Activated CD4-positive, alpha-beta T cell treated with anti-CD3 and anti-CD28 coated beads for 36 hours (primary cell): ENCODE measurements around the gene CHCHD6. TPM values are rescaled to one million over a fixed set of nuclear protein-coding genes. Genes with fewer than 3 reads are reported as not detected.

Experiments used
- ATAC-seq: fragments of 200-7000 bp; cut with Tn5 transposase; one replicate; pipeline ENCODE4 v1.10.0; 2021; ENCODE audit warnings: mild to moderate bottlenecking, moderate library complexity
- CTCF ChIA-PET: fragments of 350-600 bp; sonication (Branson Sonifier 250); formaldehyde crosslinking; loops from one replicate; lab custom pipeline; 2021; ENCODE audit warnings: antibody characterized with exemption; lab: Charles Lee
- POLR2A ChIA-PET: fragments of 350-600 bp; sonication (Branson Sonifier 250); formaldehyde crosslinking; loops from one replicate; lab custom pipeline; 2021; ENCODE audit warnings: antibody characterized with exemption, inconsistent platforms; lab: Charles Lee
- DNase-seq: peaks from one replicate; pipeline ENCODE4 v3.0.0-alpha.2; 2020
- H3K27ac Mint-ChIP-seq: one replicate; pipeline ENCODE4 v1.8.0; 2021; ENCODE audit warnings: mixed read lengths
- H3K27me3 Mint-ChIP-seq: one replicate; pipeline ENCODE4 v1.8.0; 2021; ENCODE audit warnings: mixed read lengths
- H3K36me3 Mint-ChIP-seq: one replicate; pipeline ENCODE4 v1.8.0; 2021; ENCODE audit warnings: low read depth, mixed read lengths
- H3K4me1 Mint-ChIP-seq: one replicate; pipeline ENCODE4 v1.8.0; 2021; ENCODE audit warnings: mixed read lengths
- H3K4me3 Mint-ChIP-seq: one replicate; pipeline ENCODE4 v1.8.0; 2021; ENCODE audit warnings: mild to moderate bottlenecking, moderate library complexity, mixed read lengths
- H3K9me3 Mint-ChIP-seq: one replicate; pipeline ENCODE4 v1.8.0; 2021; ENCODE audit warnings: low read depth, mixed read lengths
- intact Hi-C, 2 experiments: fragments of 100-400 bp; cut with DNase I in 1 of 2; cut with micrococcal nuclease in 1 of 2; formaldehyde crosslinking; loops; one replicate each; pipeline versions ENCODE4 v1.14.2 to v1.15.1; 2022 to 2024; cut with DNase I, micrococcal nuclease
- total RNA-seq, 2 experiments: library from RNA; stranded (reverse); gene quantifications; one replicate each; pipeline ENCODE4 v1.2.3, GENCODE V29; 2021

The CHCHD6 gene
- total RNA-seq, 2 experiments from 2014 or later, result 17.1 to 17.7 TPM

DNA sequence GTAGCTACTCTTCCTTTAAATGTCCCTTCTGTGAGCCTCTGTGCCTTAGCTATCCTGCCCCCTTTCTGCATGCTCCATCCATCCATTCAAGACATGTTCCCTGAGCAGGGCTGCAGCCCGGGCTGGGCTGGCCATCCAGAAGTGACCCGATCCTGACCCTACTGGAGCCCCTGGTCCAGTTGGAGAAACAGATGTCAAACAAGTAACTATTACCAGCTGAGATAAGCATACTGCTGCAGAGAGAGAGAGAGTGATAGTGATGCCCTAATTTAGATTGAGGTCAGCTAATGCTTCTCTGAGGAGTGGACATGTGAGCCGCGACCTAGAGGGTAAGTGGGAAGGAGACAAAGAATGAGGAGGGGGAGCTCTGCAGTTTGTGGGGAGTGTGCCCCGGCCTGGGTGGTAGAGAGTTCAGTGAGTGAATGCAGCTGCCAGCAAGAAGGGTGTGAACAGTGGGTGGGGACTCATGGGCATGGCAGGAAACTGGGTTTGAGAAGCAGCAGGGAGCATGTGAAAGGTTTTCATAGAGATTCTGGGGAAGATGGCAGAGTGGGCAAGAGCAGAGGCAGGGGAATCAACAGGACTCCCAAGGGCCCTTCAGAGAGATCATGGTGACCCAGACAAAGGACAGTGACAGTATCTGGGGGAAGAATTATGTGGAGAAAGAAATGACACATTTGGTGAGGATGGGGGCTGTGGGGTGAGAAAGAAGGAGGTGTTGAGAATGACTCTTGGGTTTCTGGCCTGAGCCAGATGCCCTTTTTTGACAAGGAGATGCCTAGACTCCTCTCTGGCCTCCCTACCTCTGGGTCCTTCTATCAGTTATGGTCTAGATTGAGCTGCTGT lies 44.9 kb downstream of the CHCHD6 start:
- no peaks in the 10 kb centered on the region for H3K27me3 Mint-ChIP-seq
- no peaks in the 10 kb centered on the region for H3K36me3 Mint-ChIP-seq
- ATAC-seq (no peak), DNase-seq (no peak)
- ChIA-PET CTCF (interaction anchor here (0.6 kb wide), 1 partner anchor 43 kb away, joined by 3 read pairs; no protein-coding TSS in a partner anchor), POLR2A (no interaction called here)
- no peaks in the 10 kb centered on the region for H3K4me1 Mint-ChIP-seq
- no peak overlapping the region for H3K4me3 Mint-ChIP-seq
- H3K27ac Mint-ChIP-seq, result no peak overlapping the region
- H3K9me3 Mint-ChIP-seq, result no peaks in the 10 kb centered on the region
- intact Hi-C loops, result no loop called here

DNA sequence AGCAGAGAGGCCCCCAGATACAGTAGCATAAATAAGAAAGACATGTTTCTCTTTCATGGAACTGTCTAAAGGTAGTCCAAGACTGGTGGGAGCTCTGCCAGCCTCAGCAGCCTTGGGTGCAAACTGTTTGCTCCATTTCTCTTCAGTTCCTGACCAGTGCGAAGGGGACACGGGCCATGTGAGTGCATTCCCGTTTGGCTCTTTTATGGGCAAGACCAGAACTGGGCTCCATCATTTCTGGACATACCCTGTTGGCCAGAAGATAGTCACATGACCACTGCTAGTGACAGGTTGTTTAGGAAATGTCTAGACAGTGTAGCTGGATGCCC lies 45.5 kb downstream of the CHCHD6 start:
- no peak overlapping the region for H3K27ac Mint-ChIP-seq
- no peak for DNase-seq
- intact Hi-C loops, result no loop called here
- H3K4me1 Mint-ChIP-seq, result no peaks in the 10 kb centered on the region
- ChIA-PET CTCF (no interaction called here), POLR2A (no interaction called here)
- no peaks in the 10 kb centered on the region for H3K27me3 Mint-ChIP-seq
- H3K36me3 Mint-ChIP-seq, result no peaks in the 10 kb centered on the region
- no peak for ATAC-seq
- H3K9me3 Mint-ChIP-seq, result no peaks in the 10 kb centered on the region
- no peak overlapping the region for H3K4me3 Mint-ChIP-seq

DNA sequence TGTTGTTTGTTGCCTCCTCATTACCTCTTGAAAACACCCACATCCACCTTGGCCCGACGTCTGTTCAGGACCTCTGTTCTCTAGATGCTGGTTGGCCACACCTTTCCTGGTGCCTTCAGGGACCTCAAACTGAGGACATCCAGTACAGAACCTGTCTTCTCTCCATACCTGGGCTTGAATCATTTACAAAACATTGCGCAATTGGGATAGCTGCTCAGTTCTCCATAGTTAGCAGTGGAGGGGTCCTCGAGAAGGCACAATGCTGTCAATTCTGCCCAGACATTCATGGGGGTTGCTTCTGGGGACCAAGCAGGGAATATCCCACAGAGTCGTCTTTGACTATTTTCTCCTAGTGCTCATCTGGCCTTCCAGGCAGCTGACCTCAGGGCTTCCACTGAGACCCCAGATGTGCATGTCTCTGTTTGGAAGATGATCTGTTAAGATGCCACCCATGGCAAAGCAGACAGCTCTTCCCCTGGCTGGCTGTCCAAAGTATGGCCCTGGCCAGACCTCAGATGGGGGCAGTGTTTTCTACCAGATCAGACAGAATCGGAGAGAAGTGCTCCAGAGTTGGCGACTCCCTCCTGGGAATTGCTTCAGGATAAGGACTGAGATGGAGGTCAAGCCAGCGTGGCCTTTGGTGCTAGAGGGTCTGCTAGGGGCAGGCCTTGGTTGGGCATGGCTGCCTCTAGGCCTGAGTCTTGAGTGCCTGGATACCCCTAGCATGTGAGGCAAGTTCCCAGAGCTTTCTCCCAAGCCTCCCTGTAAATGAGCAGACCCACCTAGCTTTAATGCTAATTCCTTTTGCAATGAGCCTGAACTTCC lies 46.1 kb downstream of the CHCHD6 start:
- no peak for DNase-seq
- no peak overlapping the region for H3K27ac Mint-ChIP-seq
- H3K4me3 Mint-ChIP-seq, result no peak overlapping the region

DNA sequence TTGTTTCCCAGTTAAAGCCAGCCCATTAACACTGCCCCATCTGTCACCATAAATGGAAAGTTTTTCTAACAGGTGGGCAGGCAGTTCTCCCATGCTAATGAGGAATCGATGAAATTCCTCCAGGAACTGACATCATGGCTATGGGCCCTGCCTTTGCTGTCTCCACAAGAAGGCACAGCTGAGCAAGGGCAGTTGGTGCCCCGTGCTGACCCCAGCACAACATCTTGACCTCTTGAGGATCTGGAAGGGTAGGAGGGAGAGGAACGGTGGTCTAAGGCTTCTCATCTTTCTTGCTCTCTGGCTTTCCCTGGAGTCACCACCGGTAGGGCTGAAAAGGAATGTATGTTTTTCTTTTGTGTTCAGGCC lies 46.7 kb downstream of the CHCHD6 start:
- DNase-seq (no peak), ATAC-seq (no peak)
- CTCF ChIA-PET, result interaction anchor here (0.7 to 1.5 kb wide), 2 partner anchors 9 to 697 kb away, joined by 4 to 6 read pairs; no protein-coding TSS in a partner anchor
- intact Hi-C loops, result no loop called here
- Mint-ChIP-seq H3K4me1 (no peaks in the 10 kb centered on the region), H3K27ac (no peak overlapping the region), H3K9me3 (no peaks in the 10 kb centered on the region), H3K36me3 (no peaks in the 10 kb centered on the region), H3K27me3 (no peaks in the 10 kb centered on the region), H3K4me3 (no peak overlapping the region)
- POLR2A ChIA-PET, result no interaction called here

More for the DNA sequence above, 46.1 kb downstream of the CHCHD6 start:
- Mint-ChIP-seq H3K9me3 (no peaks in the 10 kb centered on the region), H3K4me1 (no peaks in the 10 kb centered on the region), H3K27me3 (no peaks in the 10 kb centered on the region), H3K36me3 (no peaks in the 10 kb centered on the region)
- ATAC-seq, result no peak
- ChIA-PET POLR2A (no interaction called here), CTCF (no interaction called here)
- intact Hi-C loops, result no loop called here

DNA sequence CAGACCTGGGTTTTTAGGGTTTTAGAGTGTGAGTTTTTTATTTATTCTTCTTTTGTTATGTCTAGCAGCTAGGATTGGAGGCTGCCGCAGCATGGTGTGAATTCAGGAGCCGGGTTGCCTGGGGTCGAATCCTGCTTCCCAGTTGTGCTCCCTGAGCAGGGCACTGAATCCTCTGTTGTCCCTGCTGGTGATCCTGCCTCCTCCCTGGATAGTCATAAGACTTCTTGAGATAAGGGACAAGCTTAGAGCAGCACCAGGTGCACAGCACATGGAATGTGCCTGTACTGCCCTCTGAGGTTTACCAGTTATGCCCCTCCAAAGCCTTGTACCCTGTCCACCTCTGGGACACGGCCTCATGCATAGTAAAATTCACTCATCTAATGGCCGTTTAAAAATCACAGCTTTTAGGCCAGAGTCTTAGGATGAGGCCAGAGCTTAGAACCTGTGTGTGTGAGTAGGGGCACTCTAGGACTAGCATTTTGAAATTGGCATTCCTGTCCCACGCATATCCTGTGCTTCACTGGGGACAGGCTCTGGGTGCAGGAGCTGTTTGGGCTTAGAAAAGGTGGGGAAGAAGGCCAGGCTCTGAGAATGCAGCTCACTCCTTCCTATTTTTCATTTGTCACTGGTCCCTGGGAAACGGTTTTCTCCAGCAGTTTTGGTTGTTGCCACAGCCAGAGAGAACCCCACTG lies 47.7 kb downstream of the CHCHD6 start:
- no peaks in the 10 kb centered on the region for H3K9me3 Mint-ChIP-seq
- ATAC-seq (no peak), DNase-seq (no peak)
- H3K4me1 Mint-ChIP-seq, result no peaks in the 10 kb centered on the region
- H3K4me3 Mint-ChIP-seq, result no peak overlapping the region
- intact Hi-C loops, result loop anchor here in 1 of 2 experiments (1.0 kb wide), 3 partner anchors 231 to 796 kb away; no protein-coding TSS in a partner anchor
- ChIA-PET CTCF (interaction anchor here (0.6 to 1.5 kb wide), 5 partner anchors 10 to 106 kb away, joined by 3 to 6 read pairs (median 3); no protein-coding TSS in a partner anchor), POLR2A (no interaction called here)
- H3K27ac Mint-ChIP-seq, result no peak overlapping the region
- no peaks in the 10 kb centered on the region for H3K36me3 Mint-ChIP-seq
- no peaks in the 10 kb centered on the region for H3K27me3 Mint-ChIP-seq

DNA sequence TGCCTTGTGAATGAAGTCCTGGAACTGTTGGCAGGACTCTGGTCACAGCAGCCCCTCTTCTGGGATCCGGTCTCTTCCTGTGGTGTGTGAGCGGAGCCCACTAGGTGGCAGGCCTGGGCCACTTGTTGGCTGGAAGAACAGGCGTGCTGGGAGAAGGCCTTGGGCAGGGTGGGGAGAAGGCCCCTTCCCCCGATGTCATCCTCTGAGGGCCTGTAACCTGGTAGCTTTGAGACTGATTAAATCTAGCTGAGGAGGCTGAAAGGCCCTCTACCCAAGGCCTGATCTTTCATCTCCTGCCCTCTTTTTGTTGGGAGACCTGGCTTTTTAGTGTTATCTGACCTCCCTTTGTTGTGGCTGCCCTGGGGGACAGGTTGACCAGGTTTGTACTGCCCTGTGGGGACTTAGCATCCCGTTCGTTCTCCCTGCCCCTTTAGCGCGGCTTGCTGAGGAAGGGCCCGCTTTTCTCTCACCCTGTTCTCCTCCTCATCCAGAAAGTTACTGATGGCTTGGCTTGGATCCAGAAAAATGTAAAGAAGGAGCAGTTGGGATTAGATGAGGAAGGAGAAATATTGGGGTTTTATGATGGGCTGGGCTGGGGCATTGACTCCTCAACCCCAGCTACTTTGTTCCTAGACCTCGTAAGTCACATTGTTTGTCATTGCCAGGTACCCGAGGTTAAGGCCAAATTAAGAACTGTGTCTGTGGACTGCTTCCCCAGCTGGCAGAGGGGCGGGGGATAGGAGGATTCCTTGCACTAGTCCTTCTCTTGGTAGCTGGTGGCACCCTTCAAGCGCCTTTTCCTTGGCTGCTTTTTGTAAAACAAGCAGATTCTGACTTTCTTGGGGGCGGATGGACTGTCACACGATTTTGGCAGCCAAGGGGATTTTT lies 48.5 kb downstream of the CHCHD6 start:
- Mint-ChIP-seq H3K27ac (no peak overlapping the region), H3K4me1 (no peaks in the 10 kb centered on the region), H3K36me3 (no peaks in the 10 kb centered on the region), H3K4me3 (no peak overlapping the region), H3K9me3 (no peaks in the 10 kb centered on the region), H3K27me3 (no peaks in the 10 kb centered on the region)
- POLR2A ChIA-PET, result no interaction called here
- DNase-seq (peak; percentile 78), ATAC-seq (peak; percentile 90)
- CTCF ChIA-PET, result interaction anchor here (1.2 to 1.5 kb wide), 3 partner anchors 11 to 25 kb away, joined by 3 to 6 read pairs (median 3); no protein-coding TSS in a partner anchor
- intact Hi-C loops, result loop anchor here in 1 of 2 experiments (1.0 kb wide), 3 partner anchors 230 to 795 kb away; no protein-coding TSS in a partner anchor

DNA sequence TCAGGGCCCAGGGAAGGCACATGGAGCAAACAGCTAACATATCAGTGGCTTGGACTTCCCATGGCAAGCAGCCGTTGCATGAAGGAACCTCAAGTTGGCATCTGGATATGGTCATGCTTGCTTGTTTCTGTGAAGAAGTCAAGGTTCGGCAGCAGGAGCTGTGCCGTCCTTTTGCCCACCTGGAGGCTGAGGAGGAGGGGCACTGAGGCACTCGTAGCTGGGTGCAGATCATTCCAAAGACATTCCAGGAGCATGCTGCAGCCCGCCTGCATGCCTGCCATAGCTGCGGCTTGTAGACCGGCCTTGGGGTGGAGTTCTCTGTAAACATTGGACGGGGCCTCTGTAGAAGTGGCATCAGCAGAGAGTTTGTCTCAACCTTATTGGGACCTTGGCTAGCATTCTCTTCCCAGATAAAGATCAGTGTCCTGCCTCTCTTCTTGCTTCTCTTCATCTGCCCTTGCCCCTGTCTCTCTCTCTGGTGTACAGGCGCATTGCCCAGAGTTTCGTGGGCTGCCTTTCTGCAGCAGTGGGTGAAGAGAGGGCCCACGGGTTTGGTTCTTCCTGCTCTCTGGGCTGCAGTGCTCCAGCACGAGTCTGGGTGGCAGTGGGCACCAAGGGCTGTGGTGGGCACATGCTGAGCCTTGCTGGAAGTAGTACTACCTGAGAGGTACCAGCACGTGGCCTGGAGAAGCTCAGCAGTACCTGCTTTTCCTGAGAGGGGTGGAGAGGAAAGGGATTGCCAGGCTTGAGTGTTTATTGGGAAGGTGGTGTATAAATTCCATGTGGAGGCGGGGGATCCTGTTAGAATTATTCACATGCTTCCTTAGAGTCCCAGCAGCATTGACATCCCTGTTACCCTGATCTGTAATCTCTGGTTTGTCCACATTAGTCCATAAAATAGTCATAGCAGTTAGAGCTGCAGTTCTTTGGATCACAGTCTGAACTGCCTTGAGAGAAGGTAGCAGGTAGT lies 49.4 kb downstream of the CHCHD6 start:
- Mint-ChIP-seq H3K4me3 (no peak overlapping the region), H3K27me3 (no peaks in the 10 kb centered on the region), H3K9me3 (no peaks in the 10 kb centered on the region), H3K27ac (no peak overlapping the region), H3K36me3 (no peaks in the 10 kb centered on the region), H3K4me1 (no peaks in the 10 kb centered on the region)
- intact Hi-C loops, result no loop called here
- DNase-seq, result no peak
- ChIA-PET CTCF (interaction anchor here (0.8 to 1.3 kb wide), 3 partner anchors 16 to 404 kb away, joined by 3 read pairs; no protein-coding TSS in a partner anchor), POLR2A (no interaction called here)
- no peak for ATAC-seq

DNA sequence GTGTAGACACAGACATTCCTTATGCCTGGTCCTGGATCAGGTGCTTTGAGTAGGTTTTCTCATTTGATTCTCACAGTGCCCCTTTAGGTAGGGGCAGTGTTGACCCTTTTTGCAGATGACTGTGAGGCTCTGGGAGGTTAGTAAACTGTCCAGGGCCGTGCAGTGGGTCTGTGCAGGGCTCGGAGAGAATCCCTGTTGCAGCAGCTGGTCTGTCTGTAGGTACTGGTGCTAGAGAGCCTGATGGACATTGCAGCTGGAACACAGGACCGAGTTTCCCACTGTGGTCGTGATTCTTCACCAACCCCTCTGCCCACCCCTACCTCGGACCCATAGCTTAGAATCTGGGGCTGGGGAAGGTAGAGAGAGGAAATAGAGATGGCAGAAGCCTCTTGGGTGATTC lies 51.8 kb downstream of the CHCHD6 start:
- Mint-ChIP-seq H3K9me3 (no peaks in the 10 kb centered on the region), H3K27ac (no peak overlapping the region), H3K36me3 (no peaks in the 10 kb centered on the region), H3K27me3 (no peaks in the 10 kb centered on the region), H3K4me3 (no peak overlapping the region), H3K4me1 (no peaks in the 10 kb centered on the region)
- intact Hi-C loops, result no loop called here
- DNase-seq (no peak), ATAC-seq (no peak)
- CTCF ChIA-PET, result interaction anchor here (0.9 to 1.1 kb wide), 2 partner anchors 22 to 314 kb away, joined by 3 to 4 read pairs; no protein-coding TSS in a partner anchor
- POLR2A ChIA-PET, result no interaction called here

DNA sequence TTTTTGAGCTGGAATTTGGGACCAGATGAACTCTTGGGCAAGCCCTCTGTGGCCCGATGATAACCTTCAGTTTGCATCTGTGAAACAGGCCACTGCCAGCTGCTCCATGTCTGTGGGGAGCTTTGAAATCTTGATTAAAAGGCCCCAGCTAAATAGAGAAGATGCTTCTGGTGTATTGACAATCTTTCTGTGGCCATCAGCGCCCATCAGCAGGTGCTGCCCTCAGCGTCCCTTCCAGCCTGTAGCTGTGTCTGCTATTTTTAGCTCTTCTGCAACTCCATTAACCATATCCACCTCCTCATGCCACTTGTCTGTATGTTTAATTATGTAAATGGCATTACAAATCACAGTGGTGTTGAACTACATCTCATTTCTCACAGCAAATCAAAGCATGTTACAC lies 54.0 kb downstream of the CHCHD6 start:
- POLR2A ChIA-PET, result no interaction called here
- no peak for ATAC-seq
- CTCF ChIA-PET, result interaction anchor here (1.0 kb wide), 1 partner anchor 12 kb away, joined by 3 read pairs; no protein-coding TSS in a partner anchor

DNA sequence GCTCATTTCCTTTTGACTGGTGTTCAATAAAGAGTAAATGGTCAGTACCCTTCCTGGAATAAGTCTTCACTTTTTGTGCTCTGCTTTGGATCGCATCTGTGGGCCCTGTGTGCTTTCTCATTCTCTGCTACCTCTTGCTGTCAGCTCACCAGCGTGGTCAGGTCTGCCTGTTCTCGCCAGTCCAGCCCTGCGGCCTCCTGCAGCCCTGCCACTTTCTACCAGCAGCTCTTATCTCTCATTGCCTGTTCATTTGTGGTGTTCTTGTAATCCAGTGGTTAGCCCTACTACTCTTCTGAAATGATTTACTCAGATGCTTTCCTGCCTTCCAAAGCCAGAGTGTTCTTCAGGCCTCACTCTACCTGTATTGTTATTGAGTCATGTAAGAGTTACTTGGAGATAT lies 54.8 kb downstream of the CHCHD6 start:
- no peak for DNase-seq
- Mint-ChIP-seq H3K36me3 (no peaks in the 10 kb centered on the region), H3K27me3 (no peaks in the 10 kb centered on the region), H3K4me3 (no peak overlapping the region), H3K9me3 (no peaks in the 10 kb centered on the region), H3K4me1 (no peaks in the 10 kb centered on the region), H3K27ac (no peak overlapping the region)
- ChIA-PET CTCF (no interaction called here), POLR2A (no interaction called here)
- intact Hi-C loops, result no loop called here
- ATAC-seq, result no peak

More for the DNA sequence above, 54.0 kb downstream of the CHCHD6 start:
- no peaks in the 10 kb centered on the region for H3K9me3 Mint-ChIP-seq
- no peak overlapping the region for H3K4me3 Mint-ChIP-seq
- intact Hi-C loops, result no loop called here
- no peaks in the 10 kb centered on the region for H3K27me3 Mint-ChIP-seq
- H3K36me3 Mint-ChIP-seq, result no peaks in the 10 kb centered on the region
- DNase-seq, result no peak
- no peaks in the 10 kb centered on the region for H3K4me1 Mint-ChIP-seq
- H3K27ac Mint-ChIP-seq, result no peak overlapping the region
